GM19238 (cell line): Measurements from ENCODE around the gene MEGF11.

Experiments
- DNase-seq: peaks from one replicate; pipeline ENCODE4 v3.0.0; 2011; ENCODE audit warnings: low spot score; ENCODE audit not compliant: insufficient read length

MEGF11 gene

GRCh38 chr15:66240240-66240794 lies 13.2 kb downstream of the MEGF11 start:
- DNase-seq: no peak

GRCh38 chr15:66239514-66239913 lies 14.0 kb downstream of the MEGF11 start:
- no peak for DNase-seq

DNA sequence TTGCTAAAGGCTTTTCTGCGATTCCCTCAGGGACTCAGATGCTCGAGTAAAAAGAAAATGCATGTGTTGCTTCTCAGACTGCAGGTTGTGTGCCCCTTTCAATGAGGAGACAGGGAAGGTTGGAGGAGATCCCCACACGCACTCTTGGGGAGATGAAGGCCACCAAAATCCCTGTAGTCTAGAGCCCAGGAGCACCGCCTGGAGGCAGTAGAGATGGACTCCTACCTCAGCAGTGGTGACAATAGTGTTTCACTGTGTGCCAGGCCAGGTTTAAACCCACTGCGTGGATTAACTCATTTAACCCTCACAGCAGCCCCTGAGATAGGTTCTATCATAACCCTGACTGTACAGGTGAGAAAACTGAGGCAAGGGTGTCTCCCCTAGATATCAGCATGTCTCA lies 15.2 kb downstream of the MEGF11 start:
- DNase-seq: no peak

DNA sequence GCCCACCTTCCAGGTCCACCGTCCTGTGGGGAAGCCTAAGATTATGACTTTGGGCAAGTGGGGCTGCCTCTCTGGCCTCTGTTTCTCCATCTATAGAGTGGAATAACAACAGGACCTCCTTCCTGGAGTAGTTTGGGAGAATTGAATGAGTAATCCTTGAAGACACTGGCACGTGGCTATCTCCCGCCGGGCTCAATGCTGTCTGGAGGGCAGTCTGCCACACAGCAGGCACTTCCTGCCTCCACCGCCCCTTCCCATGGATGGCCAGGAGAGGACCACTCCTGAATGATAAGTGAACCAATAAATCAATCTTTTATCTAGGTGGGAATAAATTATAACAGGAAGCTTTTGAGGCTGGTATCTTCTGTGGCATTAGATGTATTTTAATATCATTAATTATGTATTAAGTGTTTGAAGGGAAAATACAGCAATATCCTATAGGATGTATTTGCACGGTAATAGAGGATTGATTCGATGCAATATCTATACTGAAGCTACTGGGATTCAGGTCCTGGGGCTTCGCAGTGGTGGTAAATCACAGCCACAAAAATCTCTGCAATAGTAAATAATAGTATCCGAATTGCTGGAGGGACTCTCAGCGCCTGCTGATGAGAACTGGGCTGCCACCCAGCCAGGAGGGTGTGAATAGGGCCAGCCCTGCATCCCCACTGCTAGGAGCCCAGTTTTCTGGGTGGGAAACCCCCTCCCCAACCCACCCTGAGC lies 15.9 kb downstream of the MEGF11 start:
- no peak for DNase-seq

DNA sequence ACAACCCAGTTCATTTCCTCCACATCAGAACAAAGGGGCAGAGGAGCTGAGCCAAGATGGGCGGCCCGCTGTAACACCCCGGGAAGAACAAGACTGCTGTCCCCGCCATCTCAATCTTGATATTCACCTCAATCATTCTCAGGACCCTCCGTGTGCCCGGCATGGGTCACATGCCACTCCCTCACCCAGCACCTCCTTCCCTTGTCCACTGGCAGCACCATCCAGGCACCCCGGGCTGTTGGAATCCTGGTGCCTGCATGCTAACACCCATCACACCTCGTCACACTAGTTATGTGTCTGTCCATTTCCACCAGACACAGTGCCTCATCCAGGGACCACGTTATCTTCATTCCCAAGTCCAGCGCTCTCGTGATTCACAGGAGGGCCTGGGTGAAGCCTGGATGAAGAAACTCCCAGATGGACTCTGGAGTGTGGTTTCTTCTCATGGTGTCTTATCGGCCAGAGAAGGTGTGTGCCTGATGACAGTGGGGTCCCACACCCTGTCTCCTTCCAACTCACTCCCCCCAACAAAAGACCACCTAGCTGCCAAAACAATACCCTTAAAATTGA lies 16.7 kb downstream of the MEGF11 start:
- DNase-seq: no peak

DNA sequence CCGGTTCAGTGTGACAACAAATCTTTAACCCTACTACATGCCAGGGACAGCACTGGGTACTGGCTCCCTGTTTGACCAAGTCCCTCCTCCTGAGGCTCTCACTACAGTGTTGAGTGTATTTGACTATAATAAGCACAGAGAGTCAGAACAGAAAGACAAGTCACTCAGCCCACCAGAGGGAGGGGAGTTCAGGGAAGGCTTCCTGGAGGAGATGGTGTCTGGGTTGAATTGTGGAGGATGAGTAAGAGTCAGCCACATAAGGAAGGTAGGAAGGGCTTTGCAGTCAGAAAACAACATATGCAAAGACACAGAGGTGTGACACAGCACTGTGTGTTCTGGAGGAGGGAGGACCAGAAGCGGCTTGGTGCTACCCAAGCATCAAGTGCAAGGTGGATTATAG lies 17.7 kb downstream of the MEGF11 start:
- DNase-seq: no peak

DNA sequence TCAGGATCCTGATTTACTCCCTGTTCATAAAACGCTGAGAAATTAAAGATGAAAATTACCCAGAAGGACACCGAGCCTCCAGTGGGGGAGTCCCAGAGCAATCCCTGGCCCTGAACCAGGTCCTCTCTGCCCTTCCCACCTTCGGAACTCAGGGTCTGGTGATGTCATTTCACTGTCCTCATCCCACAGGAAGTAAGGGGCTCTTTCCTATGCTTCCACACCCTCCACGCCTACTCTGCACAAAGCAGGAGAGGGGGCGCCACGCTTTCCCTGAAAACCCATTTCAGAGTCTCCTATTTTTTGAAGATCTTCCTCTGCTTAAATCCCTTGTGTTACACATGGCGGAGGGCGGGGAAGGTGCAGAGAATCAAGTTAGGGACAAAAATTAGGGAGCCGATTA lies 18.8 kb downstream of the MEGF11 start:
- no peak for DNase-seq

DNA sequence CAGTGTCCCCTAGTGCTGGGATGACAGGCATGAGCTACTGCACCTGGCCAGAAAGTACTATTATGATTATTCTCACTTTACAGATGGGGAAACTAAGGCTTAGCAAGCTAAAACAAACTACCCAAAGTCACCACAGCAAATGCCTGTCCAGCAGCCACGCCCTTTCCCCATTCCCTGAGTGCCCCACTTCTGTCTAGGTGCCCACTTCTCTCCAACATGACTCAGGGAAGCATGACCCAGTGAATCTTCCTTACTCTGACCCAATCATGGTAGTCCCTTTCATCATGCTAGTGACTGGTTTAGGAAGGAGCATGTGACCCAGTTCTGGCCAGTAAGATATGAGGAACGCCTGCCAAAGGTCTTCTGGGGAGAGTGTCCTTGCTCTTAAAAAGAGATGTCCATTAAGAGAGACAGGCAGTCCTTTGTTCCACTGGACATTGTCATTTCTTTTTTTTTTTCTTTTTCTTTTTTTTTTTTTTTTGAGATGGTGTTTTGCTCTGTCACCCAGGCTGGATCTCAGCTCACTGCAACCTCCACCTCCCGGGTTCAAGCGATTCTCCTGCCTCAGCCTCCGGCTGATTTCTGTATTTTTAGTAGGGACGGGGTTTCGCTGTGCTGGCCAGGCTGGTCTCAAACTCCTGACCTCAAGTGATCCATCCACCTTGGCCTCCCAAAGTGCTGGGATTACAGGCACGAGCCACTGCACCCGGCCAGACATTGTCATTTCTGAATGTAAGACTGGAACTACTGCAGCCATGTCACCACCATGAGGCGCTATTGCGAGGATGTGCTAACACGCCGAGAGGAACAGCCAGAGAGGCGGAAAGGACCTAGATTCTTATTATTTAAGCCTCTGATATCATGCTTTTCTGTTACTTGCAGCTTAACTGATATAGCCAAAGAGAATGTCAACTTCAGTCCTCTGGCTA lies 19.8 kb downstream of the MEGF11 start:
- no peak for DNase-seq

DNA sequence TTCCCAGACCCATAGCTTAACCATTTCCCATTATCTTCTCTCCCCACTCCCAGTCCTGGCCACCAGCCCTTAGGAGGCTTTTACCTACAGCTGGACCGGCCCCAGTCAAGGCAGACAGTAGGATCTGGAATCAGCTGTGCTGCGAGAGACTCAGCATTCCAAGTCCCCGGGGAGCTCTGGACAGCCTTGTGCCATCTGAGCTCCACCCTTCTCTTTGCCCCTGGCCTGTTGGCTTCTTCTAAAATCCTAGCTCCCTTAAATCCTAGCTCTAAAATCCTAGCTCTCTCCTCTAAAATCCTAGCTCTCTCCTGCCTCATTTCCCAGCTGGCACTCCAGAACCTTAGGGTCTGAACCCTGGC lies 21.3 kb downstream of the MEGF11 start:
- no peak for DNase-seq

GRCh38 chr15:66231394-66232266 lies 21.9 kb downstream of the MEGF11 start:
- no peak for DNase-seq

DNA sequence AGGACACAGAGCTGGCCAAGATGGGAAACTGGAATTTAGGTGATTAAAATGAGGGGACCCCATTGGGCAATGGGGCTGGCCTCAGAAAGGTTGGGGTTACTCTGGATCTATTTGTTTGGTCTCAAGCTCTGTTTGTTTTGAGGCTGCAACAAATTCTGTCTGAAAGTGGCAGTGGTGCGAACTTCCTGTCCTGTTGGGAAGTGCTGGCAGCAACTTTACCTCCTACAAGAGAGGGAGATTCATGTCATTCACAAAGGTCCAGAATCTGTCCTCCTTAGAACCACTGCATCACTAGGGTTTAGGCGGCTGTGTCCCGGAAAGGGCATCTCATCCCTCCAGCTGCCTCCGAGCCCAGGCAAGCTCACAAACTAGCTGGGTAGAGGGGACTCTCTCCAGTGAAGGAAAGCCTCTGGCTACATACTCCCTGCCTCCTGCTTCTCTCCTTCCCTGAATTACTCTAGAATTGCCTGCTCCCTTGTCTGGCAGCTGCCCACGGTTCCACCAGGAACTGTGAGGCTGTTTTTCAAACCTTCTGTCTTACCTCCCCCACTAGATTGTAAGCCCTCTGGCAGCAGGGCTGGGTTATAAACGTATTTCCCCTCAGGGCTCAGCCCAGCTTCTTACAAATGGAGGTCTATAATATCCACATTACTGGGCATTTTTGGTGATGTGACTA lies 23.6 kb downstream of the MEGF11 start:
- DNase-seq: no peak

GRCh38 chr15:66228807-66229735 lies 24.5 kb downstream of the MEGF11 start:
- DNase-seq: no peak

GRCh38 chr15:66226736-66227135 lies 26.8 kb downstream of the MEGF11 start:
- DNase-seq: no peak

GRCh38 chr15:66225656-66226274 lies 27.8 kb downstream of the MEGF11 start:
- no peak for DNase-seq

DNA sequence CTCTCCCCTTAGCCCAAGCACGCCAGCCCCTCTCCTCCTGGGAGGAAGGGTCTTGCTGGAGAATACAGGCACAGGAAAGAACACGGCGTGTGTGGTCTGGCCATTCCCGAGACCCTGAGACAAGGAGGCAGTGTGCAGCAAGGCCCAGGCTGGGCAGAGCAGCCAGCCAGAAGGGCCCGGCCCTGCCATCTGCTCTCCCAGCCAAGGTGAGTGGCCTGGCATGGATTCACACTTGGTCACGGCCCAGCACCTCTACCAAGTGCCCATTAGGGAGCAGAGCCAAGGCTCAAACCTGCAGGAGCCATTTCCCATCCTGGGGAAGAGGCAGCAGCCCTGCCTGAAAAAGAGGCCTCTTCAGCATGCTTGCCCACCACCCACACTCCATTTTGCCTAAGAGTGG lies 28.6 kb downstream of the MEGF11 start:
- no peak for DNase-seq

GRCh38 chr15:66222273-66223198 lies 31.0 kb downstream of the MEGF11 start:
- no peak for DNase-seq

DNA sequence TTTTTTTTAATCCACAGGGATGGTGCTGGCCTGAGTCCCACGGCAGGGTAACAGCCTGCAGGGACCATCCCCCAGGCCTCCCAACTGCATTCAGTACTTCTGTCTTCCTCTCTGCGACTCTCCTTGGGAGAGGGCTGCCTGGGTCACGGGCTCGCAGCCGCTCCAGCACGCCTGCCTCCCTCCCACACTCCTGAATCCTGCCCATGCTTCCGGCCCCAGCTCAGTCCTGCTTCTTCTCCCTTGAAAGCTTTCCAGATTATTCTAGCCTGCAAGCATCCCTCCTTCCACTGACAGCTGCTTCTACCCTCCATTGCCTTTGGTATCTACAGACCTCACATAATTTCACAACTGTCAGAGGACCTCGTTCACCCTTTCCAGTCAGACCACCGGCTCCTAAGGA lies 32.4 kb downstream of the MEGF11 start:
- DNase-seq: no peak

DNA sequence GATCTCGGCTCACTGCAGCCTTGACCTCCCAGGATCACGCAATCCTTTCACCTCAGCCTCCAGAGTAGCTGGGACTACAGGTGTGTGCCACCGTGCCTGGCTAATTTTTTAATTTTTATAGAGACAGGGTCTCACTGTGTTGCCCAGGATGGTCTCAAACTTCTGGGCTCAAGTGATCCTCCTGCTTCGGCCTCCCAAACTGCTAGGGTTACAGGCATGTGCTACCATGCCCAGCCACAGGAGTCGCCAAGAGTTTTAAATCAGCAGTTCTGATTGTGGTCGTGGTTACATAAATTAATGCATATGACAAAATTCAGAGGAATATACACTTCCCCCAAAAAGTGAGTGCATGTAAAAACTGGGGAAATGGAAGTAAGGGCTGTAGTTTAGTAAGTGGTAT lies 32.9 kb downstream of the MEGF11 start:
- no peak for DNase-seq
